H1 (cell line): Measurements from ENCODE around the gene TAF6. TPM values are rescaled to one million over a fixed set of nuclear protein-coding genes. Genes with fewer than 3 reads are reported as not detected.

Experiments used
- CTCF ChIA-PET: fragments of 300-600 bp; sonication (Branson Sonifier 250); formaldehyde crosslinking; loops from one replicate; lab custom pipeline; 2021; ENCODE audit not compliant: partially characterized antibody; lab: Charles Lee
- POLR2A ChIA-PET: fragments of 300-600 bp; sonication (Branson Sonifier 250); formaldehyde crosslinking; loops from one replicate; lab custom pipeline; 2021; ENCODE audit warnings: inconsistent platforms; ENCODE audit not compliant: partially characterized antibody; lab: Charles Lee
- DNase-seq, 2 experiments: peaks; one replicate each; pipeline versions ENCODE4 v3.0.0 to v3.0.0-alpha.2; 2010 to 2022; ENCODE audit warnings: low spot score in 2 of 2, low read depth in 1 of 2, mixed read lengths in 1 of 2
- FAIRE-seq: peaks from 2 replicates; lab custom pipeline; 2011; peaks lifted over from hg19 to GRCh38; lab: Jason Lieb, UNC
- H2AFZ ChIP-seq: 2 replicates; pipeline ENCODE4 v1.8.1; 2012; ENCODE audit warnings: low read length, inconsistent platforms
- H2AK5ac ChIP-seq: 2 replicates; pipeline ENCODE4 v1.6.1; 2013; ENCODE audit warnings: low read depth, low read length
- H2BK120ac ChIP-seq: replicated peaks from 2 replicates; pipeline ENCODE3; 2013; ENCODE audit warnings: low read depth, low read length, inconsistent platforms
- H2BK12ac ChIP-seq: 2 replicates; pipeline ENCODE4 v1.6.1; 2013; ENCODE audit warnings: low read depth, low read length
- H2BK15ac ChIP-seq: 2 replicates; pipeline ENCODE4 v1.6.1; 2013; ENCODE audit warnings: low read length
- H2BK20ac ChIP-seq: 2 replicates; pipeline ENCODE4 v1.6.1; 2013; ENCODE audit warnings: low read length
- H2BK5ac ChIP-seq: 2 replicates; pipeline ENCODE4 v1.6.1; 2013; ENCODE audit warnings: low read depth, low read length
- H3K14ac ChIP-seq: 2 replicates; pipeline ENCODE4 v1.6.1; 2013; ENCODE audit warnings: inconsistent platforms; ENCODE audit not compliant: insufficient read length
- H3K18ac ChIP-seq: 2 replicates; pipeline ENCODE4 v1.6.1; 2013; ENCODE audit warnings: low read length; ENCODE audit errors: extremely low read depth
- H3K23ac ChIP-seq: 2 replicates; pipeline ENCODE4 v1.6.1; 2013; ENCODE audit warnings: inconsistent platforms; ENCODE audit not compliant: insufficient read length
- H3K23me2 ChIP-seq: 2 replicates; pipeline ENCODE4 v1.6.1; 2013; ENCODE audit warnings: low read depth, low read length
- H3K27ac ChIP-seq: 2 replicates; pipeline ENCODE4 v1.6.1; 2011; ENCODE audit warnings: low read depth, low read length, inconsistent platforms
- H3K27me3 ChIP-seq, 4 experiments: replicated peaks in 1 of 4; 1 replicate in 1 of 4; 2 replicates in 3 of 4; pipeline versions ENCODE4 v1.6.1 to v1.8.1; 2011 to 2013; ENCODE audit warnings: low read length in 3 of 4, mild to moderate bottlenecking in 3 of 4, inconsistent platforms in 2 of 4, mixed read lengths in 2 of 4, moderate library complexity in 1 of 4; ENCODE audit not compliant: control insufficient read depth in 3 of 4, insufficient read depth in 3 of 4; ENCODE audit errors: extremely low read depth in 1 of 4
- H3K36me3 ChIP-seq, 4 experiments: 2 replicates each; pipeline versions ENCODE4 v1.6.1 to v1.8.1; 2011 to 2013; ENCODE audit warnings: mild to moderate bottlenecking in 4 of 4, low read length in 3 of 4, moderate library complexity in 2 of 4, control low read depth in 1 of 4, inconsistent platforms in 1 of 4; ENCODE audit not compliant: insufficient read depth in 4 of 4, control insufficient read depth in 2 of 4
- H3K4ac ChIP-seq: replicated peaks from 2 replicates; pipeline ENCODE3; 2013; ENCODE audit warnings: low read length, low read depth, mixed read lengths, inconsistent platforms; ENCODE audit not compliant: insufficient read length
- H3K4me1 ChIP-seq, 4 experiments: replicated peaks in 1 of 4; 1 replicate in 1 of 4; 2 replicates in 3 of 4; pipeline versions ENCODE4 v1.6.1 to v1.8.1; 2011 to 2013; ENCODE audit warnings: low read length in 3 of 4, inconsistent platforms in 2 of 4, mixed read lengths in 1 of 4; ENCODE audit not compliant: insufficient read depth in 4 of 4, control insufficient read depth in 3 of 4
- H3K4me2 ChIP-seq, 2 experiments: 2 replicates each; pipeline versions ENCODE4 v1.6.1 to v1.8.1; 2011 to 2013; ENCODE audit warnings: low read depth in 2 of 2, low read length in 2 of 2, control low read depth in 1 of 2, inconsistent platforms in 1 of 2, mild to moderate bottlenecking in 1 of 2; ENCODE audit not compliant: insufficient read depth in 1 of 2
- H3K4me3 ChIP-seq, 4 experiments: fragments of 200-600, 300-600 bp in 1 of 4; sonication (generic), shearing (Covaris generic), sonication (Bioruptor Twin) in 1 of 4; 2 replicates each; pipeline versions ENCODE4 v1.5.1 to v1.8.1; 2011 to 2016; ENCODE audit warnings: low read length in 4 of 4, low read depth in 3 of 4, control low read depth in 2 of 4, inconsistent platforms in 2 of 4, mild to moderate bottlenecking in 2 of 4, mixed read lengths in 1 of 4, moderate library complexity in 1 of 4; ENCODE audit not compliant: insufficient read depth in 2 of 4; ENCODE audit errors: extremely low read depth in 1 of 4
- H3K56ac ChIP-seq: replicated peaks from 2 replicates; pipeline ENCODE3; 2013; ENCODE audit warnings: low read depth, mild to moderate bottlenecking, mixed read lengths, low read length, inconsistent platforms; ENCODE audit not compliant: insufficient read length
- H3K79me1 ChIP-seq: 2 replicates; pipeline ENCODE4 v1.6.1; 2013; ENCODE audit warnings: low read depth, low read length, control low read depth
- H3K79me2 ChIP-seq, 2 experiments: 2 replicates each; pipeline versions ENCODE4 v1.6.1 to v1.8.1; 2012 to 2013; ENCODE audit warnings: low read length in 2 of 2, mild to moderate bottlenecking in 2 of 2, inconsistent platforms in 1 of 2; ENCODE audit not compliant: insufficient read depth in 2 of 2, control insufficient read depth in 1 of 2
- H3K9ac ChIP-seq, 4 experiments: replicated peaks in 1 of 4; 1 replicate in 1 of 4; 2 replicates in 3 of 4; pipeline versions ENCODE4 v1.6.1 to v1.8.1; 2011 to 2013; ENCODE audit warnings: low read depth in 3 of 4, low read length in 3 of 4, control low read depth in 2 of 4, mild to moderate bottlenecking in 2 of 4, moderate library complexity in 2 of 4, inconsistent platforms in 1 of 4; ENCODE audit errors: extremely low read depth in 1 of 4
- H3K9me3 ChIP-seq, 2 experiments: 2 replicates each; pipeline versions ENCODE4 v1.6.1 to v1.8.1; 2012 to 2013; ENCODE audit warnings: mild to moderate bottlenecking in 2 of 2, moderate library complexity in 2 of 2, control low read depth in 1 of 2, inconsistent platforms in 1 of 2, low read depth in 1 of 2, low read length in 1 of 2, mixed read lengths in 1 of 2; ENCODE audit not compliant: insufficient read depth in 2 of 2
- H4K20me1 ChIP-seq, 2 experiments: replicated peaks in 1 of 2; 2 replicates each; pipeline versions ENCODE3 to v1.8.1; 2011 to 2013; ENCODE audit warnings: inconsistent platforms in 2 of 2, low read length in 2 of 2, mild to moderate bottlenecking in 1 of 2; ENCODE audit not compliant: insufficient read depth in 2 of 2, control insufficient read depth in 1 of 2
- H4K5ac ChIP-seq: 2 replicates; pipeline ENCODE4 v1.6.1; 2013; ENCODE audit warnings: low read length, low read depth, mixed read lengths, inconsistent platforms; ENCODE audit not compliant: insufficient read length
- H4K8ac ChIP-seq: 2 replicates; pipeline ENCODE4 v1.8.0; 2013; ENCODE audit warnings: mild to moderate bottlenecking, moderate library complexity, low read length, inconsistent platforms; ENCODE audit not compliant: insufficient read depth; ENCODE audit errors: extremely low read depth
- H4K91ac ChIP-seq: replicated peaks from 2 replicates; pipeline ENCODE3; 2013; ENCODE audit warnings: low read length, mixed read lengths, inconsistent platforms; ENCODE audit not compliant: insufficient read length
- CTBP2 ChIP-seq: IDR thresholded peaks from 2 replicates; pipeline ENCODE4 v1.7.0; 2011; ENCODE audit warnings: borderline replicate concordance, mild to moderate bottlenecking, moderate library complexity, mixed read lengths, low read length; ENCODE audit not compliant: insufficient read depth, insufficient read length
- E2F6 ChIP-seq: IDR thresholded peaks from 2 replicates; pipeline ENCODE4 v1.6.1; 2012; ENCODE audit warnings: inconsistent platforms
- GTF2F1 ChIP-seq: IDR thresholded peaks from 2 replicates; pipeline ENCODE4 v1.6.1; 2012; ENCODE audit warnings: low read depth, low read length, improper control_type of control experiment, borderline replicate concordance
- POLR2A ChIP-seq, 2 experiments: IDR thresholded peaks; 1 replicate in 1 of 2; 2 replicates in 1 of 2; pipeline ENCODE4 v1.6.1; 2011; ENCODE audit warnings: low read depth in 2 of 2, low read length in 2 of 2, mild to moderate bottlenecking in 2 of 2; ENCODE audit errors: control extremely low read depth in 1 of 2
- SAP30 ChIP-seq: fragments of 300-600 bp; sonication (generic); IDR thresholded peaks from 2 replicates; pipeline ENCODE4 v1.7.1; 2012; ENCODE audit warnings: low read length, moderate library complexity, mild to moderate bottlenecking, inconsistent platforms; ENCODE audit not compliant: insufficient read depth, insufficient replicate concordance
- WGBS, 2 experiments: shearing (Covaris generic) in 1 of 2; methylation state at CpG; one replicate each; pipeline versions ENCODE4 v1.1.6 to v1.1.7; 2013 to 2015; ENCODE audit warnings: low lambda C conversion rate in 2 of 2, mixed read lengths in 2 of 2, inconsistent platforms in 1 of 2, low coverage in 1 of 2, missing lambda C conversion rate in 1 of 2; ENCODE audit not compliant: insufficient replicate concordance in 2 of 2, insufficient coverage in 1 of 2, insufficient read length in 1 of 2; ENCODE audit errors: extremely low coverage in 1 of 2, missing lambda C conversion rate in 1 of 2; 5-methylcytosine and 5-hydroxymethylcytosine counted together
- polyA plus RNA-seq, 7 experiments: library from polyadenylated mRNA; depleted of rRNA in 3 of 7; stranded (reverse) in 5 of 7; unstranded in 2 of 7; fragments of >200 nt in 5 of 7; fragments of 200-250 nt in 2 of 7; gene quantifications; 1 replicate in 5 of 7; 2 replicates in 1 of 7; 4 replicates in 1 of 7; pipeline versions ENCODE4 v1.2.1 to v1.2.3, GENCODE V29; 2011 to 2013; ENCODE audit warnings: missing spikeins in 2 of 7, mixed read lengths in 2 of 7
- total RNA-seq: library from RNA; stranded (reverse); fragmentation: NEBNext Ultra II Directional; extraction: Animal tissue kit (Norgen Biotek cat#: 25700); gene quantifications from 2 replicates; pipeline ENCODE4 v1.2.1, GENCODE V29; 2021

The TAF6 gene
- total and polyA plus RNA-seq, 2 of the 8 experiments (the other 6 are each of a cell fraction or from before 2014, with no cell fraction given), result 66.7 to 101 TPM

- no peak overlapping the region for H3K23ac ChIP-seq
- peak overlapping the region; percentile 19 for H3K4ac ChIP-seq
- H2AFZ ChIP-seq, result peak overlapping the region; percentile 72; the same call in 1 of the 2 replicates
- H2BK12ac ChIP-seq, result peak overlapping the region; percentile 95; the same call in 1 of the 2 replicates
- H3K79me1 ChIP-seq, result no peaks in the 10 kb centered on the region
- peak overlapping the region; percentile 84 for H4K91ac ChIP-seq
- H3K27ac ChIP-seq, result peak overlapping the region; percentile 90
- H3K4me1 ChIP-seq, result peaks cover 0 to 8% (median 0%) of the 10 kb centered on the region in 4 experiments; a peak in 1 of 7 replicates
- peak overlapping the region; percentile 98 for H2BK5ac ChIP-seq
- H3K9me3 ChIP-seq, result no peaks in the 10 kb centered on the region
- H3K27me3 ChIP-seq, result peaks cover 0 to 11% (median 0%) of the 10 kb centered on the region in 4 experiments; a peak in 2 of 7 replicates
- peaks cover 8% of the 10 kb centered on the region; the same call in 1 of the 2 replicates for H3K23me2 ChIP-seq
- 21% methylated on average over 23 of the region's 29 CpGs; no CpG with 5 or more reads in 1 of the 2 experiments for WGBS, 2 experiments
- CTCF ChIA-PET, result interaction anchor here (0.7 to 5.3 kb wide), 6 partner anchors 14 to 443 kb away, joined by 3 to 24 read pairs (median 4); partner anchors contain the start of genes AP4M1 and MCM7
- POLR2A ChIA-PET, result interaction anchor here (0.6 to 19.1 kb wide), 21 partner anchors 9 to 303 kb away, joined by 3 to 414 read pairs (median 4); partner anchors contain the start of genes AP4M1, COPS6, GAL3ST4 and LAMTOR4
- H2AK5ac ChIP-seq, result no peak overlapping the region
- FAIRE-seq, result no peak
- H2BK15ac ChIP-seq, result no peak overlapping the region
- H3K4me3 ChIP-seq, result peak overlapping the region; percentile 84 to 90 (median 88)
- peak overlapping the region; percentile 74 to 90 for H3K4me2 ChIP-seq
- peak overlapping the region; percentile 97 for H3K56ac ChIP-seq
- peak overlapping the region; percentile 66 for H4K8ac ChIP-seq
- peak overlapping the region; percentile 99 for H3K18ac ChIP-seq
- TF ChIP-seq GTF2F1, result 0 out of 2 replicates have a peak, but pooled peaks have one; percentile 30
- TF ChIP-seq SAP30, result no peak
- TF ChIP-seq CTBP2, result no peak
- TF ChIP-seq E2F6, result peak; percentile 37; the same call in 1 of the 2 replicates
- peak in 1 of 2 experiments; percentile 75; a peak in 1 of 3 replicates for TF ChIP-seq POLR2A (IDR thresholded peaks at IDR 0.05; ENCODE audit: control extremely low read depth in 1 of 2, low read depth in 2 of 2, low read length in 2 of 2)
- H3K14ac ChIP-seq, result no peak overlapping the region
- H4K20me1 ChIP-seq, result no peaks in the 10 kb centered on the region
- peak overlapping the region; percentile 51 to 93 (median 91) for H3K9ac ChIP-seq
- H2BK20ac ChIP-seq, result no peak overlapping the region
- no peaks in the 10 kb centered on the region; a peak in 1 of 4 replicates for H3K79me2 ChIP-seq
- no peaks in the 10 kb centered on the region for H3K36me3 ChIP-seq
- no peak for DNase-seq
- H4K5ac ChIP-seq, result peak overlapping the region; percentile 96
- H2BK120ac ChIP-seq, result peak overlapping the region; percentile 78
Observed at GRCh38 chr7:100126239-100126930, 7.2 kb upstream of the TAF6 start.
